ENCODE data around the gene FKBP10. TPM values are rescaled to one million over a fixed set of nuclear protein-coding genes. Genes with fewer than 3 reads are reported as not detected.
A peak's percentile ranks its signal among the peaks of the same experiment; 100 is the strongest.

FKBP10 gene
- total and polyA plus RNA-seq, 4 donors, result 0.71 to 17.6 (median 5.6) TPM

DNA sequence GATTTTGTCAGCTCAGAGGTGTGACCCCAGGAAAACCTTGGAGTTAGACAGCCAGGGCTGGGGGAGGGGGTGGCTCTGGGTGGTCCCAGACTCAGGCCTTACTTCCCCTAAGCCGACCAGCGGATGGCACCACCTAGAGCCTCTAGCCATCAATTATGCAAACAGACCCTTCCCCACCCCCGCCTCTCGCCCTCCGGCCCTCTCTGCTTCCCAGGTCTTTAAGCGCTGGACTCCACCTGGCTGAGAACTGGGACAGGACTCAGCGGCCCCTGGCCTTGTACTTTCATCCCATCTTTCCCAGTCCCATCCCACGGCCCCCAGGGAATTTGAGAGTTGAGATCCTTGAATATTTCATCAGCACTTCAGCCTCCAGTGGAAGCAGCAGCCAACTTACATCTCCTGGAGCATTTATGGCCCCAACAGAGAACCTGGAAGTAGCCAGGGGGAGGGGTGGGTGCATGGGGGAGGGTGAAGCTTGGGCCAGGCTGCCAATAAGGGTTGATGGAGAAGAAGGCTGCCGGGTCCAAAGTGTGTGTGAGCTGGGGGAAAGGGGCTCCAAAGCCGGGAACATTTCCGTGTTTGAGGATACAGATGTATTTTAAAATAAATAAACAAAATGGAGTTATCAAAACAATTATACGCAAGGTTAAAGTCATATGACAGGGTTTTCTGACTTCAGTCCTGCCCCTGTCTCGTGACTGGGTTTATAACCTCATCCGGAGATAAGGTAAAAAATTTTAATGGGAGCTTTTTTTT is 18.8 kb upstream of the FKBP10 start:
- no peak for DNase-seq (ENCODE audit: low spot score)
- no peaks in the 10 kb centered on the region for H3K36me3 ChIP-seq (ENCODE audit: control insufficient read depth in 4 of 4, insufficient read depth in 3 of 4, low read depth in 1 of 4, low read length in 3 of 4)
- no peak overlapping the region for H3K9ac ChIP-seq (ENCODE audit: low read depth in 1 of 2, low read length in 2 of 2)
- 67% methylated on average over 14 of the region's 14 CpGs for WGBS
- H3K4me3 ChIP-seq (ENCODE audit: low read depth in 1 of 3, low read length in 3 of 3), result no peak overlapping the region
- H3K4me1 ChIP-seq (ENCODE audit: control insufficient read depth in 4 of 4, insufficient read depth in 4 of 4, low read length in 3 of 4), result peaks cover 0 to 7% (median 0%) of the 10 kb centered on the region in 4 donors
- H3K9me3 ChIP-seq (ENCODE audit: control insufficient read depth in 4 of 4, low read length in 3 of 4), result no peaks in the 10 kb centered on the region
- no peak for TF ChIP-seq FOXA2 (IDR thresholded peaks at IDR 0.05)
- no peak for TF ChIP-seq HNF4A (conservative IDR thresholded peaks at IDR 0.05)
- TF ChIP-seq YY1 (IDR thresholded peaks at IDR 0.05), result no peak
- TF ChIP-seq FOXA1 (IDR thresholded peaks at IDR 0.05), result no peak
- no peak for TF ChIP-seq EGR1 (IDR thresholded peaks at IDR 0.05; ENCODE audit: low read depth in 2 of 2)
- TF ChIP-seq, protein P1, sequence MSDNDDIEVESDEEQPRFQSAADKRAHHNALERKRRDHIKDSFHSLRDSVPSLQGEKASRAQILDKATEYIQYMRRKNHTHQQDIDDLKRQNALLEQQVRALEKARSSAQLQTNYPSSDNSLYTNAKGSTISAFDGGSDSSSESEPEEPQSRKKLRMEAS (IDR thresholded peaks at IDR 0.05), result no peak
- TF ChIP-seq, protein P2, sequence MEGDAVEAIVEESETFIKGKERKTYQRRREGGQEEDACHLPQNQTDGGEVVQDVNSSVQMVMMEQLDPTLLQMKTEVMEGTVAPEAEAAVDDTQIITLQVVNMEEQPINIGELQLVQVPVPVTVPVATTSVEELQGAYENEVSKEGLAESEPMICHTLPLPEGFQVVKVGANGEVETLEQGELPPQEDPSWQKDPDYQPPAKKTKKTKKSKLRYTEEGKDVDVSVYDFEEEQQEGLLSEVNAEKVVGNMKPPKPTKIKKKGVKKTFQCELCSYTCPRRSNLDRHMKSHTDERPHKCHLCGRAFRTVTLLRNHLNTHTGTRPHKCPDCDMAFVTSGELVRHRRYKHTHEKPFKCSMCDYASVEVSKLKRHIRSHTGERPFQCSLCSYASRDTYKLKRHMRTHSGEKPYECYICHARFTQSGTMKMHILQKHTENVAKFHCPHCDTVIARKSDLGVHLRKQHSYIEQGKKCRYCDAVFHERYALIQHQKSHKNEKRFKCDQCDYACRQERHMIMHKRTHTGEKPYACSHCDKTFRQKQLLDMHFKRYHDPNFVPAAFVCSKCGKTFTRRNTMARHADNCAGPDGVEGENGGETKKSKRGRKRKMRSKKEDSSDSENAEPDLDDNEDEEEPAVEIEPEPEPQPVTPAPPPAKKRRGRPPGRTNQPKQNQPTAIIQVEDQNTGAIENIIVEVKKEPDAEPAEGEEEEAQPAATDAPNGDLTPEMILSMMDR (IDR thresholded peaks at IDR 0.05; ENCODE audit: low read depth, low read length, missing input control), result no peak
- no peak for TF ChIP-seq TAF1 (conservative IDR thresholded peaks at IDR 0.05)
- no peaks in the 10 kb centered on the region for H3K27me3 ChIP-seq (ENCODE audit: control insufficient read depth in 4 of 4, insufficient read depth in 4 of 4, low read length in 3 of 4)
- H3K27ac ChIP-seq (ENCODE audit: low read depth in 1 of 2, low read length in 2 of 2), result peak overlapping the region in 1 of 2 donors; percentile 3

DNA sequence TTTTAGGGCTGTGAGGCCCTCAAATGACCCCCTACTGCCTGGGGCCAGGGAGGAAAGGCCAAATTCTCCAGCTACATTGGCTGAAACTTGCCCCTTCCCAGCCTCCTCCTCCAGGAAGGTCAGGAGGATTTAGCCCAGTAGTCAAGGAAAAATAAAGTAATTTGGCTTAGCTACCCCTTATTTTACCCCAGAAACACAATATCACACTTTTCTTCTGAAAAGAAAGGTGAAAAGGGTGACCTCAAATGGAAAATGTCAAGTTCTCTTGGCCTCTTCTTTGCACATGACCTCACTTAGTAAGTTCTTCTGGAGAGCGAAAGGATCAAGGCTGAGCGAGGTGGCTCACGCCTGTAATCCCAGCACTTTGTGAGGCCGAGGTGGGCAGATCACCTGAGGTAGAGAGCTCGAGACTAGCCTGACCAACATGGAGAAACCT is 18.2 kb upstream of the FKBP10 start:
- 95% methylated on average over 5 of the region's 5 CpGs for WGBS
- Histone ChIP-seq H3K27ac (ENCODE audit: low read depth in 1 of 2, low read length in 2 of 2) (no peak overlapping the region), H3K36me3 (ENCODE audit: control insufficient read depth in 4 of 4, insufficient read depth in 3 of 4, low read depth in 1 of 4, low read length in 3 of 4) (no peaks in the 10 kb centered on the region), H3K9me3 (ENCODE audit: control insufficient read depth in 4 of 4, low read length in 3 of 4) (no peaks in the 10 kb centered on the region), H3K4me1 (ENCODE audit: control insufficient read depth in 4 of 4, insufficient read depth in 4 of 4, low read length in 3 of 4) (peaks cover 0 to 7% (median 0%) of the 10 kb centered on the region in 4 donors), H3K27me3 (ENCODE audit: control insufficient read depth in 4 of 4, insufficient read depth in 4 of 4, low read length in 3 of 4) (no peaks in the 10 kb centered on the region), H3K4me3 (ENCODE audit: low read depth in 1 of 3, low read length in 3 of 3) (no peak overlapping the region), H3K9ac (ENCODE audit: low read depth in 1 of 2, low read length in 2 of 2) (no peak overlapping the region)
- DNase-seq (ENCODE audit: low spot score), result no peak
- TF ChIP-seq RXRA (IDR thresholded peaks at IDR 0.05) (peak; percentile 50 to 52), YY1 (IDR thresholded peaks at IDR 0.05) (no peak), NR2F2 (IDR thresholded peaks at IDR 0.05) (peak; percentile 85)

DNA sequence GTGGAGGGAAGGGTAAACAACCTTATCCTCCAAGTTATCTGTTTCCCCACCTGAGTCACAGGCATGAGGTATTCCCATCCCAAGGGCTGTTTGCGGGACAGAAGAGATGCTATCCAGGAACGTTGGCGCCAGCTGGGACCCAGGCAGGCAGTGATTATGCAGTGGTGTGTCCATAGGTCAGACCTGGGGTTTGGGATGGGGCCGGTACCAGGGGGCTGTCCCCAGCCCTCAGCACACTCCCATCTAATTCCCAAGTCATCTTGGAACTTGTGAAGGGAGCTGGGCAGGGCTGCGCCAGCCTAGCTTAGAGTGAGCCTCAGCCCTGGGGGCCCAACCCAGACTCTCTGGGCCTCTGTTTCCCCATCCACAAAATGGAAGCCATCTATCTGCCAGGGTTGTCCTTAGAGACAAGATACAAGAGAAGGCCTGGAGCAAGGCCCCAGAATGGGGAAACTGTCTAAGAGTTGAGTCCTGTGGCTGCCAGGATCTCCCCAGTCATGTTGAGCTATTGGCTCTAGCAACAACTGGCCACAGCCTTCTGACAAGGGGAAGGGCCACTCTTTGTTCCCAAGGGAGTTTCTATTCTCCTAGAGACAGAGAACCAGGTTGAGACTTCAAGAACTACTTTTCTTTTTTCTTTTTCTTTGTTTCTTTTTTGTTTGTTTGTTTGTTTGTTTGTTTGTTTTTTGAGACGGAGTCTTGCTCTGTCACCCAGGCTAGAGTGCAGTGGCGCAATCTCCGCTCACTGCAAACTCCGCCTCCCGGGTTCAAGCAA is 16.5 kb upstream of the FKBP10 start:
- Histone ChIP-seq H3K4me1 (ENCODE audit: control insufficient read depth in 4 of 4, insufficient read depth in 4 of 4, low read length in 3 of 4) (peaks cover 0 to 7% (median 4%) of the 10 kb centered on the region in 4 donors), H3K27ac (ENCODE audit: low read depth in 1 of 2, low read length in 2 of 2) (no peak overlapping the region), H3K9me3 (ENCODE audit: control insufficient read depth in 4 of 4, low read length in 3 of 4) (no peaks in the 10 kb centered on the region), H3K4me3 (ENCODE audit: low read depth in 1 of 3, low read length in 3 of 3) (no peak overlapping the region), H3K9ac (ENCODE audit: low read depth in 1 of 2, low read length in 2 of 2) (no peak overlapping the region), H3K27me3 (ENCODE audit: control insufficient read depth in 4 of 4, insufficient read depth in 4 of 4, low read length in 3 of 4) (no peaks in the 10 kb centered on the region), H3K36me3 (ENCODE audit: control insufficient read depth in 4 of 4, insufficient read depth in 3 of 4, low read depth in 1 of 4, low read length in 3 of 4) (no peaks in the 10 kb centered on the region)
- no peak for DNase-seq (ENCODE audit: low spot score)
- no peak for TF ChIP-seq JUND (IDR thresholded peaks at IDR 0.05)
- no peak for TF ChIP-seq HNF4A (conservative IDR thresholded peaks at IDR 0.05)
- 90% methylated on average over 10 of the region's 10 CpGs for WGBS
